GM18519 (cell line): Measurements from ENCODE around the gene RABGEF1.
"Not testable (repeated sequence)": the region's sequence is repeated elsewhere in the genome, so short reads cannot be mapped to it uniquely, and the experiment has no call there.

Experiments used
- ATAC-seq: cut with Tn5 transposase; IDR thresholded peaks from one replicate; pipeline ENCODE4 v1.9.1; 2021; ENCODE audit warnings: mild to moderate bottlenecking, moderate library complexity; ENCODE audit not compliant: unreplicated experiment, low FRiP score

RABGEF1 gene

DNA sequence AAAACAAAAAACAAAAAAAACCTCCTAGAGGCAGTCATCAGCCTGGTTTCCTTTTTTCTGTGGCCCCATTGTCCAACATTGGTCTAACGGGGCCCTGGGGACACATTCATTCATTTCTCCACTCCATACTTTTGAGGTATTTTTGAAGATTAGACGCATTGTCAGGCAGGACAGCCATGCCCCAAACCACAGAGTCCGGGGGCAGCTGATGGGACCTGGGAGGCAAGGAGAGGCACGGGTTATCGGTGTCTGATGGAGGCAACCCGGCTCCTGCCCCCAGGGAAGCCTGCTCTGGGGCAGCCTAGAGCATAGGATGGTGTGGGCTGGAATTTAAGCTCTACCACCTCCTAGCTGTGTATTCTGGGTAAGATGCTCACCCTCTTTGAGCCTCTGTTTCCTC, 6.5 kb upstream of the RABGEF1 start:
- no peak for ATAC-seq

DNA sequence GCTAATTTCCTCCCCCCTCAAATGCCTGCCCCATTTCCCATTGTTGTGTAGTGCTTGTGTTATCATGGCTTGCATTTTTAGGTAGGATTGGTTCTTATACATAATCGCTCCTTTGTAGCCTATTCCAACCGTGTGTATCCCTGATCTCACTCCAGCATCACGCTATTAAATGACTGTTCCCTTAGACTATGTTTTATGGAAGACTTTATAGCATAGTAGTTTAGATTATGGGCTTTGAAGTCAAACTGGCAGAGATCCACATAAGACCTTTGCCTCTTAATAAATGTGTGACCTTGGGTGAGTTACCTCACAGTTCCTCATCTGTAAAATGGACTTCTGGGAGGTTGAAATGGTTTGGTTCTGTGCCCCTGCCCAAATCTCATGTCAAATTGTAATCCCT, 5.4 kb upstream of the RABGEF1 start:
- no peak for ATAC-seq

GRCh38 chr7:66735850-66736249, 4.7 kb upstream of the RABGEF1 start:
- ATAC-seq: no peak

GRCh38 chr7:66736892-66737291, 3.6 kb upstream of the RABGEF1 start:
- ATAC-seq: no peak

- no peak for ATAC-seq
Measured at GRCh38 chr7:66737667-66738066, 2.9 kb upstream of the RABGEF1 start.

DNA sequence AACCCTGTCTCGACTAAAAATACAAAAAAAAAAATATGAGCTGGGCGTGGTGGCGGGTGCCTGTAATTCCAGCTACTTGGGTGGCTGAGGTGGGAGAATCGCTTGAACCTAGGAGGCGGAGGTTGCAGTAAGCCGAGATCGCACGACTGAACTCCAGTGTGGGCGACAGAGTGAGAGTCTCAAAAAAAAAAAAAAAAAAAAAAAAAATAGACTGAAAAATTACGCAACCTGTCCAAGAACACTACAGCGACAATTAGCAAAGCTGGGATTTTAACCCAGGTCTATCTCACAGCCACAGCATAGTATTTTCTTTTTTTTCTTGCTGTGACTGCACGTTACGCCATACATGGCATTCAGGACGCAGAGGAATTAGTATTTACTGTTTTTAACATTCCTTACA, 1.1 kb upstream of the RABGEF1 start:
- ATAC-seq: no peak

DNA sequence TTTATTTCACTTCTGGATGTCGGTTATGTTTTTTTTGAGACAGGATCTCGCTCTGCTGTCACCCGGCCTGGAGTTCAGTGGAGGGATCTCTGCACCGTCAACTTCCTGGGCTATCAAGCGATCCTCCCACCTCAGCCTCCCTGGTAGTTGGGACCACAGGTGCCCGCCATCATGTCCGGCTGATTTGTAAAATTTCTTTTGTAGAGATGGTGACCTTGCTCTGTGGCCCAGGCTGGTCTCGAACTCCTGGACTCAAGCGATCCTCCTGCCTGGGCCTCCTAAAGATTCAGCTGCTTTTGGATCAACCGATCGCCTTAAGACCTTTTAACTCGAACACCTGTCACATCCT, 606 bp upstream of the RABGEF1 start:
- ATAC-seq: no peak

- not testable (repeated sequence) for ATAC-seq
Measured at GRCh38 chr7:66740980-66741709, 612 bp downstream of the RABGEF1 start.

DNA sequence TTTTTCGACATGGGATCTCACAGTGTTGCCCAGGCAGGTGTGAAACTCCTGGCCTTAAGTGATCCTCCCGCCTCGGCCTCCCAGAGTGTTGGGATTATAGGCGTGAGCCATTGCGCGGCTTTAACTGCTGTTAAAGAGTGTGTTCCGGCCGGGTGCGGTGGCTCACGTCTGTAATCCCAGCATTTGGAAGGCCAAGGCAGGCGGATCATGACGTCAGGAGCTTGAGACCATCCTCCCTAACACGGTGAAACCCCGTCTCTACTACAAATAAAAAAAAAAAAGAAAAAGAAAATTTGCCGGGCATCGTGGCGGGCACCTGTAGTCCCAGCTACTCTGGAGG, 1.1 kb downstream of the RABGEF1 start:
- no peak for ATAC-seq

GRCh38 chr7:66742298-66742697, 1.8 kb downstream of the RABGEF1 start:
- ATAC-seq: not testable (repeated sequence)

DNA sequence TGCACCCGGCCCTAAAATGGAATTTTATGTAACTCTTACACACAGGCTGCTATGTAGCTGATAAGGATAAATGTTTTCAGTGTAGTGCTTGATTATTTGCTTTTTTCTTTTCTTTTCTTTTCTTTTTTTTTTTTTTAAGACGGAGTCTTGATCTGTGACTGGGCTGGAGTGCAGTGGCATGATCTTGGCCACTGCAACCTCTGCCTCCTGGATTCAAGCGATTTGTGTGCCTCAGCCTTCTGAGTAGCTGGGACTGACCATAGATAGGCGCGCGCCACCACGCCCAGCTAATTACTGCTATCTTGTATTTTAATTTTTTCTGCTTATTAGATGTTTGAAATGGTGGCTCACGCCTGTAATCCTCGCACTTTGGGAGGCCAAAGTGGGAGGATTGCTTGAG, 3.4 kb downstream of the RABGEF1 start:
- no peak for ATAC-seq

DNA sequence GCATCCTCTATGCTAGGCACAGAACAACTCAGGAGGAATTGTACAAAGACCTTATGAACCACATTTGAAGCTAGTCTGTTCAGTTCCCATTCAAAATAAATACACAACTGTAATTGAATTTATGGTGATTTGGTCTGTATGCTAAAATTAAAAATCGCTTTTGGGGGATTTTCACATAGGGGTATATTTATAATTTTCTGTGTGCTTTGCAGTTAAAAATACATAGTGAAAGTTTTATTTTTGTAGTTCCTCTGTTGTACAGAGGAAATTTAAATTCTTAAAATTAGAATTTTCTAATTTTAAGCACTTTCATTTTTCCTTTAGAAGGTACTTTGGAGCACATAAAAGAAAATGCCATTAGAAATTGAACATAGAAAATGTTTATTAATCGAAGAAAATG, 6.9 kb downstream of the RABGEF1 start:
- ATAC-seq: no peak

DNA sequence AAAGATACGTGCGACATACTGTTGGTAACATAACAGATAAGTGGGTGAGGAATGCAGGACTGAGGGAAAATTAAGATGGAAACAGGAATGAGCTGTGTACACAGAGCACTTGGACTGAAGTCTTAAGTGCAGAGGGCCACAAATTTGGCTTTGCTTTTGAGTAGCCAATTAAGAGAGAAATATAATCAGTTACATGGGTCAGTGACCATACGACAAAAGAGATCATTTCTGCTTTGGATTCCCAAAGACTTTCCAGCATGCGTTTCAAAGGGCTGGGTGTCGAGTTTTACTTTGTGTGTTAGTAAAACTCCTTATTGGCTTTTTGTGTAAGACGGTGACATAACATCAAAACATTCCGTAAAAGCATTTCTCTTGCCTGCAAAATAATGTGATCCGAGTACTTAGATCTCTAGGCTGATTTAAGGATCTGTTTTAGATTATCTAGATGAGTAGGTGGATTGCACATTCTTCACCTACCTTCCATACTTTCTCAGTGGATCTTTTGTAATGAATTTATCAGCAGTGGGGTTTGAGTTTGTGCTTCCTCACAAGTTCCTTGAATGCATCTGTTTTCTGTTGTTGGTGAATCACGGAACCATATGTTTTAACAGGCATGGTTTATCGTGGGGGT, 7.5 kb downstream of the RABGEF1 start:
- ATAC-seq: no peak

- no peak for ATAC-seq
Measured at GRCh38 chr7:66748791-66749190, 8.3 kb downstream of the RABGEF1 start.

- ATAC-seq: no peak
Measured at GRCh38 chr7:66751945-66752344, 11.4 kb downstream of the RABGEF1 start.

- no peak for ATAC-seq
Measured at GRCh38 chr7:66754541-66754940, 14.0 kb downstream of the RABGEF1 start.

DNA sequence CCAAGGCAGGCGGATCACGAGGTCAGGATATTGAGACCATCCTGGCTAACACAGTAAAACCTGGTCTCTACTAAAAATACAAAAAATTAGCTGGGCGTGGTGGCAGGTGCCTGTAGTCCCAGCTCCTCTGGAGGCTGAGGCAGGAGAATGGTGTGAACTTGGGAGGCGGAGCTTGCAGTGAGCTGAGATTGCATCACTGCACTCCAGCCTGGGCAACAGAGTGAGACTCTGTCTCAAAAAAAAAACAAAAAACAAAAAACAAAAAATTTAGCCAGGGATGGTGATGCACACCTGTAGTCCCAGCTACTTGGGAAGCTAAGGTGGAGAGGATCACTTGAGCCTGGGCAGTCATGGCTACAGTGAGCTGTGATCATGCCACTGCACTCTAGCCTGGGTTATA, 14.5 kb downstream of the RABGEF1 start:
- not testable (repeated sequence) for ATAC-seq

DNA sequence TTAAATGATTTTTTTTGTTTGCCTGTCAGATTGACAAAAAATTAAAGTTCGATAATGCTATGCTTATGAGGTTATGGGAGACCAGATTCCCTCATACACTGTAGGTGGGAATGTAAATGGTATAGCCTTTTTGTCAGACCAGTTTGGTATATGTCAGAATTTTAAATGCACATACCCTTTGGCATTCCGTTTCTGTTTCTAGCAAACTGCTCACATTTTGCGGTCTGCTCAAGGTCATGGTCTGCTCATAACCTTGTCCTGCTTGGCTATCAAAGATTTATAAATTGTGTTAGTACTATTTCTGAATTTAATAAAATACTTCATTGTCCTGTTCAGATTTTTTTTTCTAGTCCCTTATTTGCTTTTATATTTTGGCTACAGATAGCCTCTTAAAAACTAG, 15.7 kb downstream of the RABGEF1 start:
- not testable (repeated sequence) for ATAC-seq

- no peak for ATAC-seq
Measured at GRCh38 chr7:66756889-66757288, 16.4 kb downstream of the RABGEF1 start.

DNA sequence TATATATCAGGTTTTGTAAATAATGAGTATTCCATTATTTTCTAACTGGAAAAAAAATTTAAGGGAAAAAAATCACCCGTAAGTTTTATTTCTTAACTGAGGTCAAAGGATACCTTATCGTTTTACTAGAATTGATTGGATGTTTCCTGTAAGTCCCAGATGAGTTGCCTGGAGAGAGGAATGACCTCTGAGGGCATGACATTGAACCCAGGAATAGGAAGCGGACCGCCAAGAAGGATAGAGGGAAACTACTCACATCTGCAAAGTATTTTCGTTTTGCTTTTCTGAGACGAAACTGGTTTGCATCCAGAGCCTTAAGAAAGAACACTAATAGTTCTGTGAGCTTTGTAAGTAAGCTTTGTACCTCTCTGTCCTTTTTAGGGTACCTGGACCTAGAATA, 17.4 kb downstream of the RABGEF1 start:
- ATAC-seq: no peak

DNA sequence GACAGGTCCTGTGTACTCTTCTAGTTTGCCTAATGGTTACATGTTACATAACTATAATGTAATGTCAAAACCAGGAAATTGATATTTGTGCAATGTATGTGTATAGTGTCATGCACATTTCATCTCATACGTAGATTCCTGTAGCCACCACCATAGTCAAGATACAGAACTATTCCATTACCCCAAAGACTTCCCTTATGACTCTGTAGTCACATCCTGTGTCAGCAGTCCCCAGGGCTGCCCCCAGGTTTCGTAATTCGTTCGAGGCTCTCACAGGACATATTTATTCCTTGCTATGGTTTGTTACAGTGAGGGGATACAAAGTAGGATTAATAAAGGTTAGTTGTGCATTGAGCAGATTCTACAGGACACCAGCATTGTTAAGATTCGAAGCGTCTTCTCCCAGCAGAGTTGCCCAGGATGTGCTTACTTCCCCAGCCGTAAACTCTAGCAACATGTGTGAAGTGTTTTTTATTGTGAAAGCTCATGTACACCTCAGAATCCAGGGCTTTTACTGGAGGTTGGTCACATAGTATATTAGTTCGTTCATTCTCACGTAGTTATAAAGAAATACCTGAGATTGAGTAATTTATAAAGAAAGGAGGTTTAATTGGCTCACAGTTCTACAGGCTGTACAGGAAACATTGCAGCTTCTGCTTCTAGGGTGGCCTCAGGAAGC, 18.6 kb downstream of the RABGEF1 start:
- peak; percentile 97 for ATAC-seq

- not testable (repeated sequence) for ATAC-seq
Measured at GRCh38 chr7:66763183-66763582, 22.6 kb downstream of the RABGEF1 start.
